B cell (primary cell): ENCODE results near the gene OCA2. TPM values are rescaled to one million over a fixed set of nuclear protein-coding genes. Genes with fewer than 3 reads are reported as not detected.

Experiments
- ATAC-seq: fragments of 200-7000 bp; cut with Tn5 transposase; one replicate; pipeline ENCODE4 v1.10.0; 2021; ENCODE audit warnings: low read depth, mild to moderate bottlenecking, moderate number of reproducible peaks, moderate library complexity
- CTCF ChIA-PET: fragments of 350-600 bp; sonication (Branson Sonifier 250); formaldehyde crosslinking; loops from one replicate; lab custom pipeline; 2021; ENCODE audit warnings: antibody characterized with exemption, inconsistent platforms; lab: Charles Lee
- POLR2A ChIA-PET: fragments of 350-600 bp; sonication (Branson Sonifier 250); formaldehyde crosslinking; loops from one replicate; lab custom pipeline; 2021; ENCODE audit warnings: antibody characterized with exemption; lab: Charles Lee
- DNase-seq: peaks from one replicate; pipeline ENCODE4 v3.0.0; 2013
- H2AFZ ChIP-seq: 2 replicates; pipeline ENCODE4 v1.6.1; 2012; ENCODE audit warnings: mild to moderate bottlenecking, low read depth, low read length; ENCODE audit not compliant: insufficient read depth, poor library complexity, severe bottlenecking
- H3K27ac ChIP-seq, 2 donors: 1 replicate in 1 of 2; 2 replicates in 1 of 2; pipeline ENCODE4 v1.5.1; 2012 to 2013; ENCODE audit warnings: low read length in 2 of 2, mild to moderate bottlenecking in 2 of 2, moderate library complexity in 1 of 2
- H3K27me3 ChIP-seq, 4 experiments: fragments of 200-600 bp in 1 of 4; sonication (generic) in 1 of 4; replicated peaks in 1 of 4; 1 replicate in 2 of 4; 2 replicates in 2 of 4; pipeline versions ENCODE4 v1.6.1 to v1.7.0; 2013 to 2016; ENCODE audit warnings: low read length in 3 of 4, mild to moderate bottlenecking in 2 of 4, mixed read lengths in 1 of 4, moderate library complexity in 1 of 4; ENCODE audit not compliant: insufficient read depth in 4 of 4, control insufficient read depth in 3 of 4; ENCODE audit errors: control extremely low read depth in 1 of 4
- H3K36me3 ChIP-seq, 2 experiments: replicated peaks in 1 of 2; 1 replicate in 1 of 2; 2 replicates in 1 of 2; pipeline versions ENCODE4 v1.6.1 to v1.7.1; 2013; ENCODE audit warnings: low read length in 1 of 2; ENCODE audit not compliant: insufficient read depth in 2 of 2, control insufficient read depth in 1 of 2; ENCODE audit errors: control extremely low read depth in 1 of 2, extremely low read depth in 1 of 2
- H3K4me1 ChIP-seq, 2 donors: fragments of 200-600 bp in 1 of 2; sonication (generic) in 1 of 2; 1 replicate in 1 of 2; 2 replicates in 1 of 2; pipeline versions ENCODE4 v1.5.1 to v1.6.1; 2013 to 2017; ENCODE audit warnings: low read length in 2 of 2; ENCODE audit not compliant: control insufficient read depth in 2 of 2, insufficient read depth in 2 of 2
- H3K4me2 ChIP-seq: replicated peaks from 2 replicates; pipeline ENCODE3; 2012; ENCODE audit warnings: mild to moderate bottlenecking, low read depth, low read length; ENCODE audit not compliant: poor library complexity, severe bottlenecking
- H3K4me3 ChIP-seq, 5 experiments: fragments of 200-600 bp in 1 of 5; sonication (generic) in 1 of 5; 1 replicate in 3 of 5; 2 replicates in 2 of 5; pipeline versions ENCODE4 v1.5.1 to v1.7.0; 2011 to 2016; ENCODE audit warnings: low read length in 4 of 5, mild to moderate bottlenecking in 4 of 5, low read depth in 2 of 5, control low read depth in 1 of 5, moderate library complexity in 1 of 5; ENCODE audit not compliant: insufficient read depth in 1 of 5; ENCODE audit errors: control extremely low read depth in 1 of 5, extremely low read depth in 1 of 5
- H3K79me2 ChIP-seq: fragments of 200-600 bp; sonication (generic); one replicate; pipeline ENCODE4 v1.6.0; 2016; ENCODE audit warnings: low read length; ENCODE audit not compliant: control insufficient read depth, insufficient read depth
- H3K9ac ChIP-seq: fragments of 200-600 bp; sonication (generic); 2 replicates; pipeline ENCODE4 v1.6.1; 2017; ENCODE audit warnings: mild to moderate bottlenecking, low read length, moderate library complexity
- H3K9me3 ChIP-seq, 3 donors: one replicate each; pipeline versions ENCODE4 v1.6.1 to v1.7.1; 2013; ENCODE audit warnings: low read length in 2 of 3; ENCODE audit not compliant: control insufficient read depth in 2 of 3, insufficient read depth in 1 of 3; ENCODE audit errors: control extremely low read depth in 1 of 3
- H4K20me1 ChIP-seq: 2 replicates; pipeline ENCODE4 v1.6.0; 2012; ENCODE audit warnings: mild to moderate bottlenecking, low read length; ENCODE audit not compliant: insufficient read depth, control insufficient read depth, poor library complexity, severe bottlenecking
- H3K27ac Mint-ChIP-seq: one replicate; pipeline ENCODE4 v1.8.0; 2021; ENCODE audit warnings: mixed read lengths
- H3K27me3 Mint-ChIP-seq: one replicate; pipeline ENCODE4 v1.8.0; 2021; ENCODE audit warnings: mixed read lengths
- H3K4me1 Mint-ChIP-seq: one replicate; pipeline ENCODE4 v1.8.0; 2021; ENCODE audit warnings: mixed read lengths
- H3K4me3 Mint-ChIP-seq: one replicate; pipeline ENCODE4 v1.8.0; 2021; ENCODE audit warnings: mixed read lengths
- H3K9me3 Mint-ChIP-seq: one replicate; pipeline ENCODE4 v1.8.0; 2022; ENCODE audit warnings: mixed read lengths; ENCODE audit not compliant: insufficient read depth
- EZH2 ChIP-seq: IDR thresholded peaks from 2 replicates; pipeline ENCODE4 v1.6.1; 2012; ENCODE audit warnings: borderline replicate concordance, low read depth, mild to moderate bottlenecking, moderate library complexity, low read length; ENCODE audit not compliant: insufficient read depth, poor library complexity, severe bottlenecking
- WGBS: methylation state at CpG from one replicate; pipeline ENCODE4 v1.1.5; 2013; ENCODE audit warnings: missing lambda C conversion rate; ENCODE audit not compliant: insufficient coverage; 5-methylcytosine and 5-hydroxymethylcytosine counted together
- intact Hi-C: fragments of 100-400 bp; cut with micrococcal nuclease; formaldehyde crosslinking; loops from one replicate; pipeline ENCODE4 v1.10.0; 2022
- polyA plus RNA-seq: library from polyadenylated mRNA; depleted of rRNA; stranded (reverse); fragments of >200 nt; gene quantifications from 2 replicates; pipeline ENCODE4 v1.2.3, GENCODE V29; 2012
- total RNA-seq, 2 donors: library from RNA; stranded (reverse); fragments of 120-200 nt in 1 of 2; gene quantifications; 1 replicate in 1 of 2; 2 replicates in 1 of 2; pipeline versions ENCODE4 v1.2.3 to v1.2.4, GENCODE V29; 2013 to 2022
- TF ChIP-seq, protein P1 (sequence below): fragments of 200-600 bp; IDR thresholded peaks from one replicate; pipeline ENCODE4 v1.8.0; 2022; ENCODE audit warnings: antibody characterized with exemption, mild to moderate bottlenecking

The OCA2 gene
- total and polyA plus RNA-seq, 2 donors (not counting 1 experiment from before 2014, with no cell fraction given) = 0.12 TPM; not detected in 1

DNA sequence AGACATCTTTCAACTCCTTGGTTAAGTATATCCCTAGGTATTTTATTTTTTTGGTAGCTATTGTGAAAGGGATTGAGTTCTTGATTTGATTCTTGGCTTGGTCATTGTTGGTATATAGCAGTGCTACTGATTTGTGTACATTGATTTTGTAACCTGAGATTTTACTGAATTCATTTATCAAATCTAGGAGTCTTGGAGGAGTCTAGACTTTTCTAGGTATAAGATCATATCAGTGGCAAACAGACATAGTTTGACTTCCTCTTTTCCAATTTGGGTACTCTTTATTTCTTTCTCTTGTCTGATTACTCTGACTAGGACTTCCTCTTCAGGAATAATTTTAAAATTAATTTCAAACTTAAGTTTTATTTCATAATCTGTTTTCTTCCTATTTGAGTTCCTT lies 125.2 kb downstream of the OCA2 start:
- no peak overlapping the region for H2AFZ ChIP-seq
- ChIA-PET CTCF (no interaction called here), POLR2A (no interaction called here)
- H3K4me1 ChIP-seq = no peaks in the 10 kb centered on the region
- Mint-ChIP-seq H3K27ac (no peak overlapping the region), H3K4me3 (no peak overlapping the region), H3K9me3 (peaks cover 3% of the 10 kb centered on the region), H3K27me3 (no peaks in the 10 kb centered on the region), H3K4me1 (peaks cover 7% of the 10 kb centered on the region)
- H3K4me3 ChIP-seq = no peak overlapping the region
- ATAC-seq (no peak), DNase-seq (no peak)
- no peaks in the 10 kb centered on the region for H3K27me3 ChIP-seq
- H3K9ac ChIP-seq = no peak overlapping the region
- H3K79me2 ChIP-seq = no peaks in the 10 kb centered on the region
- H3K27ac ChIP-seq = no peak overlapping the region
- no peak overlapping the region for H3K4me2 ChIP-seq
- TF ChIP-seq, protein P1, sequence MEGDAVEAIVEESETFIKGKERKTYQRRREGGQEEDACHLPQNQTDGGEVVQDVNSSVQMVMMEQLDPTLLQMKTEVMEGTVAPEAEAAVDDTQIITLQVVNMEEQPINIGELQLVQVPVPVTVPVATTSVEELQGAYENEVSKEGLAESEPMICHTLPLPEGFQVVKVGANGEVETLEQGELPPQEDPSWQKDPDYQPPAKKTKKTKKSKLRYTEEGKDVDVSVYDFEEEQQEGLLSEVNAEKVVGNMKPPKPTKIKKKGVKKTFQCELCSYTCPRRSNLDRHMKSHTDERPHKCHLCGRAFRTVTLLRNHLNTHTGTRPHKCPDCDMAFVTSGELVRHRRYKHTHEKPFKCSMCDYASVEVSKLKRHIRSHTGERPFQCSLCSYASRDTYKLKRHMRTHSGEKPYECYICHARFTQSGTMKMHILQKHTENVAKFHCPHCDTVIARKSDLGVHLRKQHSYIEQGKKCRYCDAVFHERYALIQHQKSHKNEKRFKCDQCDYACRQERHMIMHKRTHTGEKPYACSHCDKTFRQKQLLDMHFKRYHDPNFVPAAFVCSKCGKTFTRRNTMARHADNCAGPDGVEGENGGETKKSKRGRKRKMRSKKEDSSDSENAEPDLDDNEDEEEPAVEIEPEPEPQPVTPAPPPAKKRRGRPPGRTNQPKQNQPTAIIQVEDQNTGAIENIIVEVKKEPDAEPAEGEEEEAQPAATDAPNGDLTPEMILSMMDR = no peak
- TF ChIP-seq EZH2 = no peak
- intact Hi-C loops = no loop called here
- no peaks in the 10 kb centered on the region for H3K36me3 ChIP-seq
- no peaks in the 10 kb centered on the region for H4K20me1 ChIP-seq
- peaks cover 0 to 6% (median 0%) of the 10 kb centered on the region in 3 donors for H3K9me3 ChIP-seq

DNA sequence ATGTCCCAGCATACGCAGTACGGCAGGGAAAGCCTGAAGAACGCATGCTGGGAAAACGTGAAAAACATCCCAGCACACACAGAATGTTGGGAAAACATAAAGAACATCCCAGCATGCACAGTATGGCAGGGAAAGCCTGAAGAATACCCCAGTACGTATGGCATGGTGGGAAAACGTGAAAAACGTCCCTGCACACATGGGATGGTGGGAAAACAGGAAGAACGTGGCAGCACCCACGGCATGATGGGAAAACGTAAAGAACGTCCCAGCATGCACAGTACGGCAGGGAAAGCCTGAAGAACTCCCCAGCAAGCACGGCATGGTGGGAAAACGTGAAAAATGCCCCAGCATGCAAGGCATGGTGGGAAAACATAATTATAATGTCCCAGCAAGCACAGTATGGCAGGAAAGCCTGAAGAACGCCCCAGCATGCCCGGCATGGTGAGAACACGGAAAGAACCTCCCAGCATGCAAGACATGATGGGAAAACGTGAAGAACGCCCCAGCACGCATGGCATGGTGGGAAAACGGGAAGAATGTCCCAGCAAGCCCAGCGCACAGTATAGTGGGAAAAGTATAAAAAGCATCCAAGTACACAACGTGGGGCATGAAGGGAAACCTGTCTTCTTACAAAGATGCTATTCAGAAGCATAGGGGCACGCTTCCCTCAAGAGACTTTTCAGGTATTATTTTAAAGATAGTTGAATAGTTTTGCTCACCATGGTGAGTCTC lies 128.3 kb downstream of the OCA2 start:
- ATAC-seq = no peak
- WGBS = 92% methylated on average over 24 of the region's 24 CpGs
- Histone ChIP-seq H3K4me3 (no peak overlapping the region), H3K9me3 (peaks cover 0 to 6% (median 0%) of the 10 kb centered on the region in 3 donors), H2AFZ (no peak overlapping the region), H3K79me2 (no peaks in the 10 kb centered on the region), H4K20me1 (no peaks in the 10 kb centered on the region), H3K27ac (no peak overlapping the region), H3K27me3 (no peaks in the 10 kb centered on the region), H3K4me2 (no peak overlapping the region), H3K9ac (no peak overlapping the region), H3K36me3 (no peaks in the 10 kb centered on the region), H3K4me1 (no peaks in the 10 kb centered on the region)
- intact Hi-C loops = no loop called here
- Mint-ChIP-seq H3K4me3 (no peak overlapping the region), H3K9me3 (peaks cover 3% of the 10 kb centered on the region), H3K27ac (no peak overlapping the region), H3K4me1 (peaks cover 7% of the 10 kb centered on the region), H3K27me3 (no peaks in the 10 kb centered on the region)
- TF ChIP-seq, protein P1 = no peak
- no peak for TF ChIP-seq EZH2
- CTCF ChIA-PET = no interaction called here
- POLR2A ChIA-PET = no interaction called here
- no peak for DNase-seq
